ENCODE results near the gene DNAJB6.

Gene DNAJB6

DNA sequence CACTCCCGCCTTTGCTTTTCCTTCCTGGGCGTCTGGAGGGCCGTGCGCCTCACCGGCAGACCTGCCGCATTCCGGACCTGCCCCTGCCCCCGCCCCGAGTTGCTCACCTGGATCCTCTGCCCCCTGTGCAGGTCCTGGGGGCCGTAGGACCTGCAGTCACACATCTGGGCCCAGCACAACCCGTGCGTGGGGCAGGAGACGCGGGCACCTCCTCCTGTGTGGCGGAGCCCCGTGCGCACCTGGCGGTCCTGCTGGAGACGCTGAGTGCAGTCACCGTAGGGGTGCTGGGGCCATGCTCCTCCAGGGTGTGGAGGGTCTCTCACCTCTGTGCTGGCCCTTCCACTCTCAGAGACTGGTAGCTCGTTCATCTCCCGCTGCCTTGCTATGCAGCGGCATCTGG is 85.5 kb downstream of the DNAJB6 start:
- intact Hi-C loops (cut with DNase I): no loop called here
- DNase-seq: no peak

DNA sequence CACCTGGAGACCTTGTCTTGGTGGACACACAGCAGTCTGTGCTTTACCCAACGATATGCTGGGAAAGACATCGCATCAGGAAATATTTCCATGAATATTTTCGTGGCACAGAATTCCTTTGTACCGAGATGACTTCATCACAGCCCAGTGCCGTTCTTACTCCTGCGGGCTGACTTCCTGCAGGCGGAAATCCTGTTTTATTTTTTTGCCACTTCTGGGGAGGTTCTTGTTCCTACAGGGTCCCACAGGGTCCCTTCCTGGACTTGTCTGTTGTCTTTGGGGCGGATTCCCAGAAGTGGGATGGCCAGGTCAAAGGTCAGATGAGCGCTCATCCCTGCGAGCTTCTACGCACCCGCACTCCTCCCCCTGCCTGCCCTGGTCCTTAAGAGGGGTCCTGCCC is 86.5 kb downstream of the DNAJB6 start:
- intact Hi-C loops (cut with DNase I): no loop called here
- no peak for DNase-seq

DNA sequence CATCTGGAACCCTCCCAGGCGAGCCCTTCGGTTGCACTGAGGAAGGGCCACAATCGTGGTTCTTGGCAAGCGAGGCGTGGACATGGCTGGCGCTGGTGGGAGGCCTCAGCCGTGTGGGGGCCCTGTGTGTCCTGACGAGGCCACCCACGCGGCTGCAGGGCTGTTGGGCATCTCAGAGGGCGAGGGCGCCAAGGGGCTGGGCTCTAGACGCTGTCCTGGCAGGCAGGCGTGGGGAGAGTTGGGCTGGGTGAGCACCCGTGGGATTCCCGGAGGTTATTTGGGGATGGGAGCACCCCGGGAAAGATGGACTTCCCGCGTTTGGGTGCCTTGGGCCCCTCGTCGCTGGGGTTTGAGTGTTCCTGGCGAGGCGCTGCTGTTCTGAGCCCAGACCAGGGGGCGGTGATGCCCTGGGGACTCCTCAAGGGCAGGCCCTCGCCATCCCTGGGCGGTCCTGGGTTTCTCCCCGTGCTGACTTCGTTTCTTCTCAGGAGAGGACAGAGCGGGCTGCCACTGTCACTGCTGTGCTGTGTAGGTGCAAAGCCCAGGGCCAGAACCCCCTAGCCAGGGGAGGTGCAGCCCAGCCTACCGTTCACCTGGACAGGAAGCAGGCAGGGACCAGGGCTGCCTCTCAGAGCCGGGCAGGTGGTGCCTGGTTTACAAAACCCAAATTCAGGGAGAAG is 87.2 kb downstream of the DNAJB6 start:
- DNase-seq: no peak
- intact Hi-C loops (cut with DNase I): no loop called here

GRCh38 chr7:157425137-157425731 is 88.4 kb downstream of the DNAJB6 start:
- intact Hi-C loops (cut with DNase I): no loop called here
- peak in 4 of 10 donors; percentile 7 to 80 (median 66) for DNase-seq

GRCh38 chr7:157425761-157426160 is 89.0 kb downstream of the DNAJB6 start:
- intact Hi-C loops (cut with DNase I): no loop called here
- peak in 3 of 10 donors; percentile 40 to 65 (median 63) for DNase-seq

DNA sequence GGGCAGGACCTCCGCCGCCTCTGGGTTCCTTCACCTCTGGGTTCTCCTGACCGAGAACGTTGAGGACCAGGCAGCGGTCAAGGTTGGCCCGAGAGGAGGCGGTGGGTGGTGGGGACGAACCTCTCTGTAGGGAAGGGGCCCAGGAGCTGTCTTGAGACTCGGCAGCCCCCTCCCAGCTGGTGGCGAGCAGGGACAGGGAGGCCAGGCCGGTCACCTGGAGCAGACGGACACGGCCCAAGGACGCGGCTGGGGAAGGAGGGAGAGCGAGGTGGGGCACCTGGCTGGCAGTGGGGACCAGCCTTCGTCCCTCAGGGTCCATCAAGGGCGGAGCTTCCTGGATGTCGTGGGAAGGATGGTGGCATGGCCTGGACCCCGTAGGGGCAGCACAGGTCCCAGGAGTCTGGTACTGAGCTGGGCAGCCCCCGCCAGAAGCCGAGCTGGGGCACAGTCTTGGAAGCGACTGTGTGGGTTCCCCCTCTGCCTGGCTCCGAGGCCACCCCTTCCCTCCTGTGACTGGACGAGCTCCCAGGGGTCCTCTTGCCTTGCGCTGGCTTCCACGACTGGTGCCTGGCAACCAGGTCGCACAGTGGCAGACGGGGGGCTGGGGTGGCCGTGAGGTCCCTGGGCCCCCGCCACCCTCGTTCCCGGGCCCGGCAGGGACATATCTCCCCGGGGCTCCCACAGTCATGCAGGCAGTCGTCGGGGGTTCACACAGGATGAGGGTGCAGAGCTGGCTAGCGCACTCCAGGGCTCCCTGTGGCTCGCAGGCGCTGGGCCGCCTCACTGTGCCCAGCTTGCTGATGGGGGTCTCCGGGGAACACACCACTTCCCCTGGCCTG is 89.9 kb downstream of the DNAJB6 start:
- peak in 3 of 10 donors; percentile 60 to 79 (median 75) for DNase-seq
- intact Hi-C loops (cut with DNase I): no loop called here

- peak in 3 of 10 donors; percentile 67 to 78 (median 68) for DNase-seq
- intact Hi-C loops (cut with DNase I): no loop called here
Observed at GRCh38 chr7:157427811-157428553, 91.2 kb downstream of the DNAJB6 start.

DNA sequence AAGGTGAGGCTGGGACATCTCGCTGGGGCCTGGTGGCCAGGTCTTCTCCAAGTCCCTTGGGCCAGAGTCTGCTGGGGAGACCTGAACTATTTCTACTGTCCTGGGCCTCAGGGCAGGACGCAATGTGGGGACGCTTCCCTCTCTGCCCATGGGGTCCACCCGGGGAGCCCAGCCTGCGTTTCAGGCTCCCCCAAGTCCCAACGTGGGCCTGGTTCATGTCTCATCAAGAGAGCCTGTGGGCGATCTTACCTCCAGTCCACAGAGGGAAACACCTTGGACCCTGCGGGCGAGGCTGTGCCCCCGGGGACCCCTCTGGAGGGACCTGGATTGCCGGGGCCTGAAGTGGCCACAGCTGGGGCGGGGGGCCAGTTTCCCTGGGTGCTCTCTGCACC is 91.7 kb downstream of the DNAJB6 start:
- intact Hi-C loops (cut with DNase I): no loop called here

DNA sequence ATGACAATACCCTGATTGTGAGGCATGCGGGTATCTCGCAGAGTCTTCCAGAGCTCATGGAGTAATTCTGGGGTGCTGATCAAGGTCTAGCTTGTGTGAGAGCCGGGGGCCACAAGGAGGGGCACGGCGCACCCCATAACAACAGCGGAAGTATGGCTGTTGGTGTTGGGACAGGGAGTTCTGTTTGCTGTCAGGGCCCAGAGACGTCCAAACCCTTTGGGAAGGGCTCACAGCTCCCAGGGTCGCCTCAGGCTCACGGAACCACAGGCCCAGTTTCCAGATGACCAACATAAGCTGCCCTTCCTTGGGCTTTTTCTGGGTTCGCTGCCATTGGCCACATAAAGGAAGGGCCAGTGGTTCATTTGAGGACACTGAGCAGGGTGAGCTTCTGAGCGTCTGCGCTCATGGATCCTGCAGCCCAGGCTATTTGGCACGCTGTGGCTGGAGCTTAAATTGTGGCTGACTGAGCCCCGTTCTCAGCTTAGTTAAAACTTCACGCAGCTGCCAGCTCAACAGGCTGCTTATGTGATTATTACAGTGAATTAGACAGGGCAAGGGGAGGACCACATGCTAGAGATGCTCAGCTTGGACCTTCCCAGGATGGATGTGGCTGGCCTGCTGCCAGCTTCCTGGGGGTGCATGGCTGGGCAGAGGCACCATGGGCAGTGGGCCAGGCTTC is 92.3 kb downstream of the DNAJB6 start:
- peak in 3 of 10 donors; percentile 49 to 58 (median 52) for DNase-seq
- intact Hi-C loops (cut with DNase I): no loop called here

More for the DNA sequence above, 91.7 kb downstream of the DNAJB6 start:
- peak in 3 of 10 donors; percentile 53 to 72 (median 63) for DNase-seq

DNA sequence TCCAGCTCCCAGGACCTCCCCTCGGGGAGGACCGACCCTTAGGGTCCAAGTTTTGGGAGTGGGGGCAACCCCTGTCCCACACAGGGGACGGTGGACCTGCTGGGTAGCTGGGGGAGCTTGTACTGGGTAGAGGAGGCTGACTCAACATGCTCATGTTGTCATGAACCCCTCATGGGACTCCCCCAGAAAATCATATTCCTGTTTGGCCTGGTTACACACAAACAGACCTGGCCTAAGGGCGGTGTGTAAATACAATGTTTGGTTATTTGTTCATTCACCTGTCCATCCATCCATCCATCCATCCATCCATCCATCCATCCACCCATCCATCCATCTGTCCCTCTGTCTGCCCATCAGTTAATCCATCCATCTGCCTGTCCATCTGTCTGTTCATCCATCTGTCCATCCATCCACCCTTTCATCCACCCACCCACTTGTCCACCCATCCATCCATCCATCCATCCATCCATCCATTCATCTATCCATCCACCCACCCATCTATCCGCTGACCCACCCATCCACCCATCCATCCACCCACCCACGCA is 92.9 kb downstream of the DNAJB6 start:
- intact Hi-C loops (cut with DNase I): loop anchor here (10.0 kb wide), 1 partner anchor 255 kb away; no protein-coding TSS in a partner anchor
- peak in 1 of 10 donors; percentile 13 for DNase-seq

- intact Hi-C loops (cut with DNase I): loop anchor here (10.0 kb wide), 1 partner anchor 254 kb away; no protein-coding TSS in a partner anchor
- no peak for DNase-seq
Observed at GRCh38 chr7:157430721-157431120, 93.9 kb downstream of the DNAJB6 start.

GRCh38 chr7:157431173-157431950 is 94.6 kb downstream of the DNAJB6 start:
- peak in 3 of 10 donors; percentile 2 to 72 (median 48) for DNase-seq
- intact Hi-C loops (cut with DNase I): loop anchor here (10.0 kb wide), 1 partner anchor 253 kb away; no protein-coding TSS in a partner anchor

GRCh38 chr7:157431951-157432540 is 95.2 kb downstream of the DNAJB6 start:
- intact Hi-C loops (cut with DNase I): loop anchor here (2.0 to 10.0 kb wide), 3 partner anchors 253 to 977 kb away; no protein-coding TSS in a partner anchor
- peak in 1 of 10 donors; percentile 76 for DNase-seq

GRCh38 chr7:157432541-157432956 is 95.7 kb downstream of the DNAJB6 start:
- DNase-seq: peak in 7 of 10 donors; percentile 16 to 90 (median 54)
- intact Hi-C loops (cut with DNase I): loop anchor here (2.0 to 10.0 kb wide), 3 partner anchors 252 to 976 kb away; no protein-coding TSS in a partner anchor

- intact Hi-C loops (cut with DNase I): loop anchor here (2.0 to 10.0 kb wide), 3 partner anchors 252 to 976 kb away; no protein-coding TSS in a partner anchor
- DNase-seq: peak in 9 of 10 donors; percentile 34 to 92 (median 66)
Observed at GRCh38 chr7:157432957-157433576, 96.3 kb downstream of the DNAJB6 start.

- intact Hi-C loops (cut with DNase I): loop anchor here (2.0 to 10.0 kb wide), 3 partner anchors 251 to 975 kb away; no protein-coding TSS in a partner anchor
- DNase-seq: peak in 1 of 10 donors; percentile 1
Observed at GRCh38 chr7:157433628-157434027, 96.8 kb downstream of the DNAJB6 start.

- DNase-seq: peak in 1 of 10 donors; percentile 3
- intact Hi-C loops (cut with DNase I): loop anchor here (10.0 kb wide), 1 partner anchor 251 kb away; no protein-coding TSS in a partner anchor
Observed at GRCh38 chr7:157434231-157434630, 97.4 kb downstream of the DNAJB6 start.

Measured in posterior cingulate gyrus (tissue), 11 donors.